ENCODE results near the gene STAT1.
A peak's percentile ranks its signal among the peaks of the same experiment; 100 is the strongest.

Gene STAT1

DNA sequence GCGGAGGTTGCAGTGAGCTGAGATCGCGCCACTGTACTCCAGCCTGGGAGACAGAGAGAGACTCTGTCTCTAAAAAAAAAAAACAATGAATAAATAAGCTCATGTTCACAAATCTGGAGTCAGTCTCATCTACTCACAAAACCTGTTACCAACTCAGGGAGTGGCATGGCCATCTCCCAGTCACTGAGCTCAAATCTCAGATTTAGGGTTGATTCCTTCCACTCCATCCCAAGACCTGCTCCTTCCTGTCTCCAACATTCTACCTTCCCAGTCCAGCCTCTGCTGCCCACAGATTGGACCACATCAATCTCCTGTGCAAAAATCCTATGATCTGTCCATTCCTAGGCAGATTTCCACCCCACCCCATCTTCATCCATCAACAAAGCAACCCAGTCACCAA is 1.6 kb downstream of the STAT1 start:
- H2AFZ ChIP-seq (ENCODE audit: low read depth) = no peak overlapping the region
- TF ChIP-seq, protein P1, sequence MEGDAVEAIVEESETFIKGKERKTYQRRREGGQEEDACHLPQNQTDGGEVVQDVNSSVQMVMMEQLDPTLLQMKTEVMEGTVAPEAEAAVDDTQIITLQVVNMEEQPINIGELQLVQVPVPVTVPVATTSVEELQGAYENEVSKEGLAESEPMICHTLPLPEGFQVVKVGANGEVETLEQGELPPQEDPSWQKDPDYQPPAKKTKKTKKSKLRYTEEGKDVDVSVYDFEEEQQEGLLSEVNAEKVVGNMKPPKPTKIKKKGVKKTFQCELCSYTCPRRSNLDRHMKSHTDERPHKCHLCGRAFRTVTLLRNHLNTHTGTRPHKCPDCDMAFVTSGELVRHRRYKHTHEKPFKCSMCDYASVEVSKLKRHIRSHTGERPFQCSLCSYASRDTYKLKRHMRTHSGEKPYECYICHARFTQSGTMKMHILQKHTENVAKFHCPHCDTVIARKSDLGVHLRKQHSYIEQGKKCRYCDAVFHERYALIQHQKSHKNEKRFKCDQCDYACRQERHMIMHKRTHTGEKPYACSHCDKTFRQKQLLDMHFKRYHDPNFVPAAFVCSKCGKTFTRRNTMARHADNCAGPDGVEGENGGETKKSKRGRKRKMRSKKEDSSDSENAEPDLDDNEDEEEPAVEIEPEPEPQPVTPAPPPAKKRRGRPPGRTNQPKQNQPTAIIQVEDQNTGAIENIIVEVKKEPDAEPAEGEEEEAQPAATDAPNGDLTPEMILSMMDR (conservative IDR thresholded peaks at IDR 0.05; ENCODE audit: low read depth, low read length) = no peak
- peak overlapping the region; percentile 93 for H3K4me2 ChIP-seq
- no peaks in the 10 kb centered on the region for H3K27me3 ChIP-seq (ENCODE audit: insufficient read depth, low read depth)
- H3K79me2 ChIP-seq (ENCODE audit: insufficient read depth, low read depth) = peaks cover 30% of the 10 kb centered on the region
- H3K4me1 ChIP-seq (ENCODE audit: low read depth, poor library complexity, severe bottlenecking) = peaks cover 29% of the 10 kb centered on the region
- no peaks in the 10 kb centered on the region for H4K20me1 ChIP-seq (ENCODE audit: insufficient read depth)
- no peaks in the 10 kb centered on the region; the same call in none of the 2 replicates for H3K36me3 ChIP-seq (ENCODE audit: insufficient read depth)
- no peak overlapping the region for H3K9ac ChIP-seq
- H3K4me3 ChIP-seq (IDR thresholded peaks at IDR 0.05; ENCODE audit: insufficient read depth, low read depth, low read length) = no peak overlapping the region
- no peak overlapping the region for H3K27ac ChIP-seq

DNA sequence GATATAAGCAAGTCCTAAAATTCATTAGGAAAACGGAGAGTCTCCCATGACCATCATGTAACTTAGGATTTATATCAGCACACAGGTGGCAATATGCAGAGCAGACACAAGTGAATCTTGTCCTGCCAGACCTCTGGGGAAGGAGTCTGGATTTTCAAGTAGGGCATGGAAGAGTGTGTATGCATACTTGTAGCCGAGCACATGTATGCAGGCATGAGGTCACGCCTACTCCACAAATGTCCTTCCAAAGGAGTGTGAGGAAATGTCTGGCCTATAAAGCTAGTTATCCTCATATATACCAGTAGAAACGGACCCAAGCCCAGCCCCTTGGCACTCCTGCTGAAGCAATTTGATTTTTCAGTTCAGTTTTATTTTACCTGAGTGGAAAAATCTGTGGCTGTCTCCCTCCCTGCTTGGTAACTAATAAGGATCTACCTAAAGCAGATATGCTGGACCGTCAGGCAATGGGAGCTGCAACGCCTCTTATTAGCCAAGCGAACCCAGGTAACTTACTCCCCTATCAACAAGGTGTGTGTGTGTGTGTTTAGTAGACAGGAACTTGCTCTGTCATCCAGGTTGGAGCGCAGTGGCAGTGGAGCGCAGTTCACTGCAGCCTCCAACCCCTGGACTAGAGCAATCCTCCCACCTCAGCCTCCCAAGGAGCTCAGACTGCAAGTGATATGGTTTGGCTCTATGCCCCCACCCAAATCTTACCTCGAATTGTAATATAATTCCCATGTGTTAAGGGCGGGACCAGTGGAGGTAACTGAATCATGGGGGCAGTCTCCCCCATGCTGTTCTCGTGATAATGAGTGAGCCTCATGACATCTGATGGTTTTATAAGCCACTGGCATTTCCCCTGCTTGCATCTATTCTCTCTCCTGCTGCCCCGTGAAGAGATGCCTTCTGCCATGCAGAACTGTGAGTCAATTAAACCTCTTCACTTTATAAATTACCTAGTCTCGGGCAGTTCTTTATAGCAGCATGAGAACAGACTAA is 2.8 kb downstream of the STAT1 start:
- no peak overlapping the region for H2AFZ ChIP-seq (ENCODE audit: low read depth)
- H3K27me3 ChIP-seq (ENCODE audit: insufficient read depth, low read depth) = no peaks in the 10 kb centered on the region
- no peak overlapping the region for H3K4me3 ChIP-seq (IDR thresholded peaks at IDR 0.05; ENCODE audit: insufficient read depth, low read depth, low read length)
- H4K20me1 ChIP-seq (ENCODE audit: insufficient read depth) = no peaks in the 10 kb centered on the region
- no peaks in the 10 kb centered on the region; the same call in none of the 2 replicates for H3K36me3 ChIP-seq (ENCODE audit: insufficient read depth)
- H3K4me2 ChIP-seq = no peak overlapping the region
- no peak overlapping the region for H3K9ac ChIP-seq
- H3K79me2 ChIP-seq (ENCODE audit: insufficient read depth, low read depth) = peaks cover 30% of the 10 kb centered on the region
- peaks cover 27% of the 10 kb centered on the region for H3K4me1 ChIP-seq (ENCODE audit: low read depth, poor library complexity, severe bottlenecking)
- H3K27ac ChIP-seq = no peak overlapping the region
- TF ChIP-seq, protein P1 (conservative IDR thresholded peaks at IDR 0.05; ENCODE audit: low read depth, low read length) = no peak

DNA sequence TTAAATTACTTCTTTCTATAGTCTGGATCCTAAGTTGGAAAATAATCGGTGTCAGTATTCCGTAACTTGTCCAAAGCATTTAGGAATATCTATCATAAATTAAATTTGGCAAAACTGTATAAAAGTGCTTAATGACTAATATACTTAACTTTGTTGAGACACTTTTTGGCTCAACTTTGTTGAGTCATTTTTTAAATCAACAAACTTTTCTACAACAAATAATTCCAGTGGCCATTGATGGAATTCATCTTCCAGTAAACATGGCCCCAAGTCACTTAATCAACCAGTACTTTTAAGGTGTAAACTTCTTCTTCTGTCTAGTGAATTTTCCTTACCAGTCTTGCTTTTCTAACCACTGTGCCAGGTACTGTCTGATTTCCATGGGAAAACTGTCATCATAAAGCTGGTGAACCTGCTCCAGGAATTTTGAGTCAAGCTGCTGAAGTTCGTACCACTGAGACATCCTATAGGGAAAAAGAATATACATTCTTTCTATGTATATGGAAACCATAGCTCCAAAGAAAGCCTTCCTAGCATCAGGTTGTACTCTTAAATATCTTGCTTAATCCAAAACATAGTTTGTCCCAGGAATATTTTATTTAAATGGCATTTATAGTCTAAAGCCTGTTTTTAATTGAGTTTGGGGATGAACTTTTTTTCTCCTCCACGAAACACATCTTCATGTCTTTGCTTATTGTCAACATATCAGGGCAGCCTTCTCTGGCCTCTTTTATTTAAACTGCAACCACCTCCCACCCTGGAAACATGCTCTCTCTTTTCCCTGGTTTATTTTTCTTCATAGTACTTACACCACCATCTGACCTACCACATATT is 4.2 kb downstream of the STAT1 start:
- Histone ChIP-seq H2AFZ (ENCODE audit: low read depth) (no peak overlapping the region), H4K20me1 (ENCODE audit: insufficient read depth) (no peaks in the 10 kb centered on the region), H3K79me2 (ENCODE audit: insufficient read depth, low read depth) (peaks cover 30% of the 10 kb centered on the region), H3K9ac (no peak overlapping the region), H3K4me2 (no peak overlapping the region), H3K4me3 (IDR thresholded peaks at IDR 0.05; ENCODE audit: insufficient read depth, low read depth, low read length) (no peak overlapping the region), H3K4me1 (ENCODE audit: low read depth, poor library complexity, severe bottlenecking) (peaks cover 13% of the 10 kb centered on the region), H3K27ac (no peak overlapping the region), H3K27me3 (ENCODE audit: insufficient read depth, low read depth) (no peaks in the 10 kb centered on the region), H3K36me3 (ENCODE audit: insufficient read depth) (no peaks in the 10 kb centered on the region; the same call in none of the 2 replicates)
- TF ChIP-seq, protein P1 (conservative IDR thresholded peaks at IDR 0.05; ENCODE audit: low read depth, low read length) = no peak

DNA sequence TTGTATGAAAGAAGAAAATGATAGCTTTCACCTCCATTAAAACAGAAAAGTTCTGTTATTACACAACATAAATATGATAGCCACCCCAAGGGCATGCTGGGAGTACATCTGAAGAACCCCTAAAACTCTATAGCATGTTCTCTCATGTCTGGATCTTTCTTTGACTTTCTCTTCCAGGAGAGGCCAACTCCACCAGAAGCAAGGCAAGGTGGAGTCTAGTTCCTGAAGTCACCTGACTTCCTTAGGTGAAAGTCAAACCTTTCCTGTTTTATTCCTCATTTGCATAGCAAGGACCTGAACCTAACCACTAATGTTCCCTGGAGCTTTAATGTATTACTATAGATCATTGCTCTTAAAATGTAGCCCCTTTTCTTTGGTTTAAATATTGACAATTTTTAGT is 5.7 kb downstream of the STAT1 start:
- H3K79me2 ChIP-seq (ENCODE audit: insufficient read depth, low read depth) = peaks cover 24% of the 10 kb centered on the region
- no peaks in the 10 kb centered on the region; the same call in none of the 2 replicates for H3K36me3 ChIP-seq (ENCODE audit: insufficient read depth)
- no peaks in the 10 kb centered on the region for H4K20me1 ChIP-seq (ENCODE audit: insufficient read depth)
- no peak overlapping the region for H3K9ac ChIP-seq
- no peak overlapping the region for H3K4me2 ChIP-seq
- no peak overlapping the region for H2AFZ ChIP-seq (ENCODE audit: low read depth)
- no peak overlapping the region for H3K27ac ChIP-seq
- TF ChIP-seq, protein P1 (conservative IDR thresholded peaks at IDR 0.05; ENCODE audit: low read depth, low read length) = no peak
- H3K4me1 ChIP-seq (ENCODE audit: low read depth, poor library complexity, severe bottlenecking) = peaks cover 8% of the 10 kb centered on the region
- H3K27me3 ChIP-seq (ENCODE audit: insufficient read depth, low read depth) = no peaks in the 10 kb centered on the region
- no peak overlapping the region for H3K4me3 ChIP-seq (IDR thresholded peaks at IDR 0.05; ENCODE audit: insufficient read depth, low read depth, low read length)
